A673 (cell line): ENCODE results near the gene HJV. TPM values are rescaled to one million over a fixed set of nuclear protein-coding genes. Genes with fewer than 3 reads are reported as not detected.
A peak's percentile ranks its signal among the peaks of the same experiment; 100 is the strongest.

ENCODE experiments used
- BruUV-seq: library from RNA; stranded (reverse); fragments of 400-500 nt; replicated peaks from 2 replicates; lab custom pipeline; 2021; lab: Mats Ljungman, UMichigan
- CTCF ChIA-PET: fragments of 300-600 bp; sonication (Branson Sonifier 250); formaldehyde crosslinking; loops from one replicate; lab custom pipeline; 2022; ENCODE audit warnings: antibody characterized with exemption; lab: Charles Lee
- POLR2A ChIA-PET: fragments of 300-600 bp; sonication (Branson Sonifier 250); formaldehyde crosslinking; loops from one replicate; lab custom pipeline; 2022; ENCODE audit warnings: antibody characterized with exemption; ENCODE audit not compliant: low non-redundant PET; lab: Charles Lee
- DNase-seq: peaks from one replicate; pipeline ENCODE4 v3.0.0-alpha.2; 2015; ENCODE audit warnings: low spot score
- H3K27ac ChIP-seq: fragments of 200-600 bp; sonication (generic); 2 replicates; pipeline ENCODE4 v1.5.1; 2016; ENCODE audit warnings: mixed run types, low read depth, mild to moderate bottlenecking, mixed read lengths, antibody characterized with exemption, low read length; ENCODE audit not compliant: poor library complexity, severe bottlenecking
- H3K27me3 ChIP-seq: fragments of 200-600 bp; sonication (generic); replicated peaks from 2 replicates; pipeline ENCODE4 v1.6.1; 2017; ENCODE audit warnings: mixed run types, low read depth, mild to moderate bottlenecking, mixed read lengths, antibody characterized with exemption, low read length; ENCODE audit not compliant: insufficient read depth, poor library complexity
- H3K36me3 ChIP-seq: fragments of 200-600 bp; sonication (generic); 2 replicates; pipeline ENCODE4 v1.6.1; 2016; ENCODE audit warnings: mixed run types, mild to moderate bottlenecking, mixed read lengths, antibody characterized with exemption, low read length; ENCODE audit not compliant: insufficient read depth, poor library complexity, severe bottlenecking
- H3K4me1 ChIP-seq: fragments of 200-600 bp; sonication (generic); 2 replicates; pipeline ENCODE4 v1.6.1; 2017; ENCODE audit warnings: mixed run types, mild to moderate bottlenecking, mixed read lengths, antibody characterized with exemption, low read length; ENCODE audit not compliant: insufficient read depth, poor library complexity, severe bottlenecking
- H3K4me3 ChIP-seq: fragments of 200-600 bp; sonication (generic); 2 replicates; pipeline ENCODE4 v1.5.1; 2016; ENCODE audit warnings: low read depth, mixed run types, mild to moderate bottlenecking, mixed read lengths, low read length; ENCODE audit not compliant: poor library complexity, severe bottlenecking
- H3K9me3 ChIP-seq: fragments of 200-600 bp; sonication (generic); 2 replicates; pipeline ENCODE4 v1.6.1; 2016; ENCODE audit warnings: mixed run types, low read depth, mild to moderate bottlenecking, mixed read lengths, antibody characterized with exemption, low read length; ENCODE audit not compliant: poor library complexity, severe bottlenecking
- CTCF ChIP-seq: fragments of 300-800, 200-600 bp; sonication (generic); conservative IDR thresholded peaks from 2 replicates; pipeline ENCODE4 v1.5.1; 2017; ENCODE audit warnings: low read depth, mild to moderate bottlenecking, antibody characterized with exemption, low read length, moderate library complexity, mixed read lengths
- EZH2 ChIP-seq: fragments of 200-600 bp; sonication (generic); IDR thresholded peaks from 2 replicates; pipeline ENCODE4 v1.6.1; 2017; ENCODE audit warnings: borderline replicate concordance, low read depth, mild to moderate bottlenecking, mixed read lengths, antibody characterized with exemption, low read length; ENCODE audit not compliant: poor library complexity, severe bottlenecking
- intact Hi-C: fragments of 100-400 bp; cut with micrococcal nuclease; formaldehyde crosslinking; loops from one replicate; pipeline ENCODE4 v1.10.0; 2022; ENCODE audit not compliant: unreplicated experiment
- total RNA-seq: library from RNA; stranded (reverse); gene quantifications from 2 replicates; pipeline ENCODE4 v1.2.3, GENCODE V29; 2021

HJV gene
- total RNA-seq, 1 experiment from 2014 or later, result 0.24 TPM

- no peak for DNase-seq
- TF ChIP-seq CTCF, result no peak
- no peak for TF ChIP-seq EZH2
- Histone ChIP-seq H3K4me1 (peaks cover 29% of the 10 kb centered on the region), H3K36me3 (peaks cover 40% of the 10 kb centered on the region), H3K9me3 (no peaks in the 10 kb centered on the region), H3K27ac (no peak overlapping the region), H3K4me3 (no peak overlapping the region), H3K27me3 (no peaks in the 10 kb centered on the region)
- ChIA-PET CTCF (no interaction called here), POLR2A (no interaction called here)
- no TSS peak for BruUV-seq
- intact Hi-C loops, result no loop called here
Measured at GRCh38 chr1:145990249-145990855, 31.2 kb downstream of the HJV start.

- Histone ChIP-seq H3K36me3 (peaks cover 24% of the 10 kb centered on the region), H3K9me3 (no peaks in the 10 kb centered on the region), H3K4me3 (no peak overlapping the region), H3K27ac (peak overlapping the region; percentile 42), H3K4me1 (peaks cover 35% of the 10 kb centered on the region), H3K27me3 (no peaks in the 10 kb centered on the region)
- no peak for DNase-seq
- CTCF ChIA-PET, result interaction anchor here (0.9 kb wide), 1 partner anchor 9 kb away, joined by 3 read pairs; no protein-coding TSS in a partner anchor
- POLR2A ChIA-PET, result no interaction called here
- TF ChIP-seq EZH2 (no peak), CTCF (no peak)
- BruUV-seq, result no TSS peak
- intact Hi-C loops, result no loop called here
Measured at GRCh38 chr1:145988773-145989172, 32.8 kb downstream of the HJV start.

GRCh38 chr1:145987926-145988325 lies 33.6 kb downstream of the HJV start:
- no peak overlapping the region for H3K4me3 ChIP-seq
- H3K4me1 ChIP-seq, result peaks cover 26% of the 10 kb centered on the region
- no peak overlapping the region for H3K27ac ChIP-seq
- no peak for TF ChIP-seq CTCF
- no peak for TF ChIP-seq EZH2
- H3K27me3 ChIP-seq, result no peaks in the 10 kb centered on the region
- intact Hi-C loops, result no loop called here
- ChIA-PET POLR2A (no interaction called here), CTCF (interaction anchor here (0.9 kb wide), 1 partner anchor 8 kb away, joined by 3 read pairs; no protein-coding TSS in a partner anchor)
- DNase-seq, result no peak
- BruUV-seq, result no TSS peak
- peaks cover 15% of the 10 kb centered on the region for H3K36me3 ChIP-seq
- no peaks in the 10 kb centered on the region for H3K9me3 ChIP-seq
